ELF-1 (cell line): Measurements from ENCODE around the gene PRKCA.
"Not testable (repeated sequence)": the region's sequence is repeated elsewhere in the genome, so short reads cannot be mapped to it uniquely, and the experiment has no call there.

Experiments used
- DNase-seq: peaks from one replicate; pipeline ENCODE4 v3.0.0-alpha.2; 2016; ENCODE audit warnings: low read depth, low spot score

Gene PRKCA

DNA sequence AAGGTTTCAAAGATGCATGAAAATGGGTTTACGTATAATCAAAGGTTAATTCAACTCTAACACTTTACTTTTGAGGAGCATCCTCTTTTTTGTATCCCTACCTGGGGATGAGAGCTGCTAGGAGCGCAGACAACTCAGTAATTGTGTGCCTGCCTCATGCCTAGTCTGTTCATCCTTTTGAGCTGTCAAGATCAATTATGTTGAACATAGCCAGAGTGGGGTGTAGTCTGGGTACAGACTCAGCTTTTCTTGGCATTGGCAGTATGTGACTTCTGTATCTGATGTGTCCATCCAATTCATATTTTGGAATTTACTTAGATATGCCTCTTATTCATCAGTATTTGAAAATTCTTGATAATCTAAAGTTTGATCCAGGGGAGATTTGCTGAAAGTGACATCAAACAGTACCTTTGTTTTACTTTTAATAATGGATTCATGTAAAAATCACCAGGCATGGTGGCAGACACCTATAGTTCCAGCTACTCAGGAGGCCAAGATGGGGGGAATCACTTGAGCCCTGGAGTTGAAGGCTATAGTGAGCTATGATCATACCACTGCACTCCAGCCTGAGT is 24.1 kb downstream of the PRKCA start:
- no peak for DNase-seq

DNA sequence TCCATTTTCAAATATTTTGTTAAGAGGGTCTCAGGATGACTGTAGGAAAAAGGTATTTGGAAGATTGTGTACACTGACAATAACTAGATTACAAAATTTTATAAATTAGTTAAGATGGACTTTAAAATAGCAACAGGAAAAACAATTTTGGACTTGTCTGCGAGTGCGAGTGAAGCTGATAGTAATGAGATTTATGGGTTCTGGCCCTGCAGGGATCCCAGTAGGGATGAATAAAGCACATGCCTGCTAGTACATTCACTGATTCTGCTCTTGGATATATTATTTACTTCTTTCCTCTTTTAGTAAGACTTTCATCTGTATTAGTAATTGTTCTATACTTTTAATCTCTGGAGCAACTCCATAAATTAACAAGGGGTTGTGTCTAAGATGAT is 28.2 kb downstream of the PRKCA start:
- DNase-seq, result no peak

DNA sequence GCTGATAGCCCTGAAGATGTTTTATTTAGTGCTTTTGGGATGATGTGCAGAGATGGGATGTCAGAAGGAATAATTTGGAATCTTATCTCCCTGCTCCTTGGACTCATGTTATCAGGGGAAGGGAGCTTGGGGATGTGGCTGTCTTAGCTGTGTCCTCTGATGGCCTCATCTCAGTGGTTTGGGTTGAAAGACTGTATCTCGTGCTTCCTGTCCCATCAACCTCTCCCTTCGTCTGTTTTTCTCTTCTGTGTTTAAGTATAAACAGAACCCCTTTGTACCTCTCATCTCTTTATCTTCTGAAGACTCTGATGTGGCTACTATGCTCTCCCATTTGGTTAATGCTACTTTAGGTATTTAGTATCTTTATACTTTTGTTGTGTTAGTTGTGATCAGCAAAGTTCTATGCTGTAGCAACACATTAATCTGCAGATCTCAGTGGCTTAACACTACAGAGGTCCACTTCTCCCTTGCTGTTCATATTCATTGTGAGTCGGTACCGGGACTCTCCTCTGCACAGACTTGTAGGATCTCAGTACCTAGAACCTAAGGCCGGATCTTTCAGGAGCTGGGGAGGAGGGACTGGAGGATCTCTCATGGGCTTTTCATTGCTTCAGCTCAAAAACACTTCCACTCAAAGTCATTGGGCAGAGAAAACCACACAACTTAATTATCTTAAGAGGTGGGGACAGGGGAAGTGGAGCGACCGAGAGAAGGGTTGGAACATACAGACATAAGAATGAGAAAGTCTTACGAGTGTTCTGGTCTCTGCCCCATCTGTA is 28.8 kb downstream of the PRKCA start:
- no peak for DNase-seq

DNA sequence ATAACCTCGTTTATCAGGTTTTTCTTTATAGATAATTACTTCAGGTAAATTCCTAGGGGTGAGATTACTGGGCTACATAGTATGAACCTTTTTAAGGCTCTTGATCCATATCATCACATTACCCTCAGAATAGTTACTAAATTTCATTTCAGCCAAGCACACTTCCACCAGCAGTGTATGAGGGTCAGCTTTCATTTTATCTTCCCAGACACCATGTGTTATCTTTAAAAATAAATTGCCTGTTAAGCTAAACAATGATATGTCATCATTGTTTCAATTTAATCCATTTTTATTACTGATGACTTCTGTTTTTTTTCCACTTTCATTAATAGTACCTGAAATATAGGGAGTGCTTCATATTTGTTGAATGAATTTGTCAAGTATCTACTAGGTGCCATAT is 33.4 kb downstream of the PRKCA start:
- DNase-seq, result no peak

DNA sequence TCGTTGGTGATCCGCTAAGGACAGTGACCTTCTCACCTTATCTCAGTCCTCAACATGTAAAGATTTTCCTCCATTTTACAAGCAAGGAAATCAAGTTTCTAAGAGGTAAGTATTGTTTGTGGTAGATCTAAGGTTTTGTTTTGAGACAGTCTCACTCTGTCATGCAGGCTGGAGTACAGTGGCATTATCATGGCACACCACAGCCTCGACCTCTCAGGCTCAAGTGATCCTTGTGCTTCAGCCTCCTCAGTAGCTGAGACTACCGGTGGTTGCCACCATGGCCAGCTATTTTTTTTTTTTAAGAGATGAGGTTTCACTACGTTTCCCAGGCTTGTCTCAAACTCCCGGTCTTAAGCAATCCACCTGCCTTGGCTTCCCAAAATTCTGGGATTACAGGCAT is 34.9 kb downstream of the PRKCA start:
- DNase-seq, result no peak

DNA sequence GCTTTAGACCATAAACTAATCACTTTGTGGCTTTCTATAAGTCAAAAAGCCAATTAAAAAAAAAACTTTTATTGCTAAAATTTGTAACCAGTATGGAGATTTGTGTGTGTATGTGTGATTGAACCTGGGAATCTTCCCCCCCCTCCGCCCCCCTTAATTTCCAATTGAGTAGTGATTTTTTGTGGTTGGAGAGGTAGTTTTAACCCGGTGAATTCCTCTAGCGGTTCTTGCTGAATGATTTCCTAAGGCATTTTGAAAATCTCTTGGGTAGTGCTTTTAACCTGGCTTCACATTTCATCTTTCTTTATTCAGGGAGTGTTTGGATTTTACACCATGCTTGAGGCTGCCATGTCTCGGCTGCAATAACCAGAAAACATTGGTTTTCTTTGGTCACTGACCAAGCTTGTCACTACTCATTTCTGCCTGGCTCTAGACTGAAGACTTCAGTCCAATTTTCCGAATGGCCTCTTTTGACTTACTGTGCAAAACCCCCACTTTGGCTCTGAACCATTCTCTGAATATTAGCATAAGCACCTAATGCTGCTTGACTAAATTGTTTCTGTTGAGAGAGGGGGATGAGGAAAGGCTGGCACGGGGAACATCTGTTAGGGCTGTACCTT is 35.6 kb downstream of the PRKCA start:
- no peak for DNase-seq

DNA sequence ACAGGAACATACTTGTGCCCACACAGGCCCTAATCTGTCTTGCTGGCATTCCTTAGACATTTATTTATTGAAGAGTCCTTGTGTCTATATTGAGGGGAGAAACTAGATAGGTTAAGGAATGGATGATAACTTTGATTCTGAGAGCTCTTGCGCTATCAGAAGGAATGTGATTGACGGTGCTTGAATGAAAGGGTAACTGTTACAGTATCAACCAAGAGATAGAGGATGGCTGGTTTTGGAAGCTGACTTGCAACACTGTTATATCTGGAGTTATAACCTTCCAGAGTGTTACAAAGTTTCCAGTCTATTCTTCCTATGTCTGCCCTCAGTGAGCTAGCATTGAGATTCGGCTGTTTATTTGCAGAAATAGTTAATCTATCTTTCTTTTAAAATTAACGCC is 36.5 kb downstream of the PRKCA start:
- no peak for DNase-seq

DNA sequence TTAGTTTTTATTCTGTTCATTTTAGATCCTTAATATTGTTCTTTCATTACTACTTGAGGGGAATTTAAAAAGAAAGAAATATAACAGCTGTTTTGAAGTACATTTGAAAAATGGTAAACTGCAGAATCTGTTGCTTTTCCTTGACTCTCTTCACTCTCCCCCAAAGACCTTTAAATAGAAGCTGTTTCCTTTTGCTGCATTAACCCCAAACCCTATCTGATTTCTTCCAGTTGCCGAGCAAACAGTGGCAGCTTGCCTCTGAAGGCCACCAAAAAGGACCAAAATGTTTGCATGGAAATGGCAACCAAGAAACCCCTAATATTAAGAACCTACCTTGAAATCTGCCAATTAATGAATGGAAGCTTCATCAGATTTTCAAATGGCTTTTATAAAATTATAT is 37.1 kb downstream of the PRKCA start:
- DNase-seq, result no peak

DNA sequence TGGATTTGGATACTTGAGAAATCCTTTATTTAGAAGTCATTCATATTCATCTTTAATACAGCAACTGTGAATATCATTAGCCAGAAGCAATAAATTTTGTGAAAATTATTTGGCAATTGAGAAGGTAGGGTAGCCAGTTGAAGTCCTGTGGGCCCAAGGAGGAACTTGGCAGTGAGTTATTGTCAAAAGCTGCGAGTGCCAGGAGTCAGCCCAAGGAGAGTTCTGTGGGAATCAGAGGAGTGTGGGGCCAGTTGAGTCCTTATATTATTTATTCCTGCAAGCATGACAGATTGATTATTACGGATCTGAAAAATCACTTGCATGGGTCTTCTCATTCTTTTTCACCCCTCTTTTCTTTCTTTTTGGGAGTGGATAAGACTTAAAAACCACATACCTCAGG is 38.3 kb downstream of the PRKCA start:
- DNase-seq, result no peak

DNA sequence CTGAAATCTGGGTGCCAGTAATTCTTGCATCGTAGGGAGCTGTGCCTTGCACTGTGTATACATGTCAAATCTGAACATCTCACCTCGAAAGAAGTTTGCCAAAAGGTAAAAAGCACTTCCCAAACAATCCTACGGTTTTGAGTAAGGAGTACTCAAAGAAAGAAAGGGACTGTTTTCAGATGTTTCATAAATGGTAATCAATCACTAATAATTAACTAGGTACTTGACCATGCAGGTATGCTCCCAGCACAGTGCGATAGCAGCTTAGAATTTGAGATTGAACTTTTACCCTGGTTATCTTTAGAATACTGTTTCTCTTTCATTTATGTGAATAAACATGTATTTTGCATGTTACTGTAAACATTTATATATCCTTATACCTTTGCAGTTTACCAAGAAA is 39.0 kb downstream of the PRKCA start:
- DNase-seq, result no peak

DNA sequence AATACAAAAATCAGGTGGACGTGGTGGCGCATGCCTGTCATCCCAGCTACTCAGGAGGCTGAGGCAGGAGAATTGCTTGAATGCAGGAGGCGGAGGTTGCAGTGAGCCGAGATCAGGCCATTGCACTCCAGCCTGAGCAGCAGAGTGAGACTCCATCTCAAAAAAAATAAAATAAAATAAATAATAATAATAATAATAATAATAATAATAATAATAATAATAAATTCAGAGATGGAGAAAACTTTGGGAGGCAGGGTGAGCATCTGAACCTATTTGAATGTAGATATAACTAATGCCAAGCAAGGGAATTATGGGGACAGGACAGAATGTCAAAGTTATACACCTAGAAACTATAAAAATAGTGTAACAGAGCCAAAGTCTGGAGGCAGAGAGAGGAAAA is 39.9 kb downstream of the PRKCA start:
- DNase-seq, result not testable (repeated sequence)

DNA sequence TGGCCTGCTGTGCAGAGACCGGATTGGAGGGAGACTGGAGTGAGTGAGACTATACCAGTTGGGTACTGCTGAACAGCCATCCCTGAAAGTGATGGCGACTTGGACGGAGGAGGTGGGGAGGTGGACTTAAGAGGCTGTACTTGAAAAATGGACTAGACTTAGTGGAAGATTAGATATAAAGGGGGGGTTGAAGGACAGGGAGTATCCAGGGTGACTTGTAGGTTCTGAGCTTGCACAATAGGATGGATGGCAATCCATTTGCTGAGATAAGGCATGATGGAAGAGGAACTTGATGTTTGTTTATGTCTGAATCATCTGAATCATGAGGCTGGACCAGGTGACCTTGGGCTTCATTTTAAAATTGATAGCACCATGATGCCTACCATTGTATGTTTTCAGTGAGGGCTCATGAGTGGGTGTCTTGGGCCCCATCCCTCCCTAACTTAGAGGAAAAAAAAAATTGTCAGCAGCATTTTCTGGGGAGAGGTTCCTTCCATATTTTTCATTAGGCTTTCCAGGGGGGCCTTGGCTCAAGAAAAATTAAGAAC is 41.2 kb downstream of the PRKCA start:
- no peak for DNase-seq

DNA sequence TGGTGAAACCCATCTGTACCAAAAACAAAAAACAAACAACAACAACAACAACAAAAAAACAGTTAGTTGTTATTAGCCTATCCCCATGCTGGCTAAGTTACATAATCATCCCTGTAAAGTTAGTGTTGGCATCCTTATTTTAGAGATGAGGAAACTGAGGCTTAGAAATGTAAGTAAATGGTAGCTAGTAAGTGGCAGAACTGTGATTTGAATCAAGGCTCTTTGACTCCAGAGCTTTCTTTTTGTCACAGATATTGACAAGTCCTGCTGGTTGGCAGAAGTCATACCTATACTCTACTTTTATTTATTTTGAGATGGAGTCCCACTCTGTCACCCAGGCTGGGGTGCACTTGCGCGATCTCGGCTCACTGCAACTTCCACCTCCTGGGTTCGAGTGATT is 42.1 kb downstream of the PRKCA start:
- no peak for DNase-seq

DNA sequence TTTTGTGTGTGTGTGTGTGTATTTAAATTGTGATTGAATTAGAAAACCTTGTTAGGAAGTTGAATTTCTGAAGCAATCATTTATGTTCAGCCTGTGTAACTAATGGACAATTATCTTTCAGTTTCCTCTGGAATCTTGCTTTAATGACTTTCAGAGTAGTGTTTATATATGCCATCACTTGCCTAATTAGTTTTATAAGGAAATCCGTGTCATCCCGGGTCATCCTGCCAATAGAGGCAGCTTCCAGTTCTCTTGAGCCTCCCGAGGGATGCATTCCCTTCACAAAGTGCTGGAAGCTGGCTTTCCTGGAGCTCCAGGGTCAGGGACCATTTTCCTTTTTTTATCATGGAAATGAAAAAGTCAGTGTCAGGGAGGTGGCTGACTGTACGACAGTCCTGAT is 42.9 kb downstream of the PRKCA start:
- no peak for DNase-seq

DNA sequence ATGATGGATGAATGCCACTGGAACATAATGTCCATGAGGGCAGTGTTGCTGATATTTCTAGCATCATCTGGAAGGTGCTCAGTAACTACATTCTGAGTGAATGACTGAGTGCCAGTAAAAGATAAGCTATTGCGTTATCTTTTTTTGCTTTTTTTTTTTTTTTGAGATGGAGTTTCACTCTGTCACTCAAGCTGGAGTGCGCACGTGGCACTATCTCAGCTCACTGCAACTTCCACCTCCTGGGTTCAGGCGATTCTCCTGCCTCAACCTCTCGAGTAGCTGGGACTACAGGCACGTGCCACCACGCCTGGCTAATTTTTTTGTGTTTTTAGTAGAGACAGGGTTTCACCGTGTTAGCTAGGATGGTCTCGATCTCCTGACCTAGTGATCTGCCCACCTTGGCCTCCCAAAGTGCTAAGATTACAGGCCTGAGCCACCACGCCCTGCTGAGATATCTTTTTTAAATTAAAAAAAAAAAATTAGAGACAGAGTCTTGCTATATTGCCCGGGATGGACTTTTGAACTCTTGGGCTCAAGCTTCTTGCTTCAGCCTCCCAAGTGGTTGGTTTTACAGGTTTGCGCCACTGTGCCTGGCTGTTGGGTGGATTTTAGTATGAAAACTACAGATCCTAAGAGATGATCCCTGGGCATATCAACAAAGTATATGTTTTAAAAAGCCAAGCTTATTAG is 43.7 kb downstream of the PRKCA start:
- DNase-seq, result not testable (repeated sequence)

DNA sequence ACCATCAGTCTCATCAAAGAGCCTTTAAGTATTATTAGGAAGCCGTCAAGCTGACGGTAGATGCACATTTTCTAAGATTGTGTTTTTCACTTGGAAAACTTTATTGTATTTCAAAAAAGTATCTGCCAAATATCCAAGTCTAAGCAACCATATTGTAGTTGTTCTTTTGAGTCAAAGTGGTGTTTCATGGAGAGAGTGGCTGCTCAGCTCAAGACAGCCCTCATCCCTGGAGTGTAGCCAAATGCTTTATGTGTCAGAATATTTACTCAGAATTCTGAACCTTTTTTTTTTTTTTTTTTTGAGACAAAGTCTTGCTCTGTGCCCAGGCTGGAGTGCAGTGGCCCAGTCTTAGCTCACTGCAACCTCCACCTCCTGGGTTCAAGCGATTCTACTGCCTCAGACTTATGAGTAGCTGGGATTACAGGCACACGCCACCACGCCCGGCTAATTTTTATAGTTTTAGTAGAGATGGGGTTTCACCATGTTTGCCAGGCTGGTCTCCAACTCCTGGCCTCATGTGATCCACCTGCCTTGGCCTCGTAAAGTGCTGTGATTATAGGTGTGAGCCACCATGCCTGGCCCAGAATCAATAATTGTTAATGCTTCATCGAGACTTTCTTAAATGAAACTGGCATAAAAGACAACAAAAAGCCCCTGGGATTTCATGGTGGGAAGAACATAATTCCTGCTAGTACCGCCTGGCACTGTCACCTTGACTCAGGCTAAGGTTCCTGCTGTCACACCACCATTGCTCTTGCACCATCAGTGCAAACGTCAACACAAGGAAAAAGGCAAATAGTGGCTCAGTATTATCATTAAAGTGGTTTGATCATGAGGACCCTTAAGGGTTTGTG is 45.5 kb downstream of the PRKCA start:
- DNase-seq, result no peak

DNA sequence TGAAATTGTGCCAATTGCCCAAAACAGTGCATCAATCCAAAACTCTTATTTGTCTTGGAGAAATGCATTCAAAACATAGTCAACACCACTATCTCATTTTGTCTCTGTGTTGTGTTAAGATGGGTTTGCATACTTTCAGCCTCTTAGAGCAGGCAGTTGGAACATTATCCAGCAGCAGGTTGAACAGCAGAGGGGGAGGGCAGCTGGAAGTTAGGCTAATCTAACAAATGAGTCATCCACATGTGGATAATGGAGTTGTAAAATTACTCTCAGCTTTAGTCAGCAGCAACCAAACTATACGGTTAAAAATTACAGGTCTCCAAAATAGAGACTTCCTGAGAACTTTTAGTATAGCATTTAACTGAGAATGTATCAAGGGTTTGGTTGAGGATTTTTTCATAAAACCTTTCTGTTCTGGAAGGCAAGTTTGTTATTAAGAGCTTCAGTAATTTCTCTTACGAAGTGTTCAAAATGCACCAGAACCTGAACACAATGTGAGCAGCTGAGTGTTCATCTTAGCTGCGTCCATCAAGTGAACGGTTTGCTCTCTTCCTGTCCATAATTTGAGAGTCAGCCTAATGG is 46.3 kb downstream of the PRKCA start:
- DNase-seq, result no peak

DNA sequence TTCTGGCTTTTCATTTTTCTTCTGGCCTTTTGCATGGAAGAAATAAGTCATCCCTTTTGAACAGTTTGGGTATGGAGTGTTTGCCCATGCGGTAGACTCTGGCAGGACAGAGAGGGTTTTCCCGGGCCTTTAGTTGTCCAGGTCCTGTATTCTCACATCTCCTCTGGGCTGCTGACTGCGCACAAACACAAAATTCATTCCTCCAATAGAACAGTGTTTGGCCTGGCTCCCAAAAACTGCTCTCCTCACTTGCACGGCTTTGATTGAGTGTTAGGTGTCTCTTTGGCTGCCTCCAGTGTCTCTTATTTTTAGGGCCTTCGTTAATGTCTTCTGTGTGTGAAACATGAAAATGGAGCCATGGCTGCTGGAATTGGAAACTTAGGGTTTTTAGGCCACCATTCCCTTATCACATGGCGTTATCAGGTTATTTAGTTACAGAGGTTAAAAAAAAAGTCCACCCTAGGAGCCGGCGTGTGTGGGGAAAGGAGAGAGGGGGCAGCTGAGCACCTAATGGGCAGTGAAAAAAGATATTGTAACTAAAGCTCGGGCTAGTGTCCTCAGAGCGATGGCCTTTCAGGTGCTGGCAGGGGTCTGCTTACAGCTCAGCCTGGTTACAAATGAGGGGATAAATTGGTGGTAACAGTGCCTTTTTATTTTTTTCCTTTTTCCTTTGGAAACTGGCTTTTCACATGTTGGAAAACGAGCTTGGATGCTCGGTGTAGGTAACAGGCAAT is 47.3 kb downstream of the PRKCA start:
- no peak for DNase-seq

DNA sequence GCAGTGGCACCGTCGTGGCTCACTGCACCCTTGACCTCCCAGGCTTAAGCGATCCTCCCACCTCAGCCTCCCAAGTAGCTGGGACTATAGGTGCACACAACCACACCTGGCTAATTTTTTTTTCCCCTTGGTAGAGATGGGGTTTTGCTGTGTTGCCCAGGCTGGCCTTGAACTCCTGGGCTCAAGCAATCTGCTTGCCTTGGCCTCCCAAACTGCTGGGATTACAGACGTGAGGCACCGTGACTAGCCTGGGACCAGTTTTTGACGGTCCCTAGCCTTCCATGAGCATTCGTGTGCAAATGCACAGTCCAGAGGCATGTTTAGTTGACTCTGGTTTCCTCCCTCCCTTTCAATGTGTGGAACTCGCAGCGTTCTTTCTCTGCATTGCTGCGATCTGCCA is 48.2 kb downstream of the PRKCA start:
- not testable (repeated sequence) for DNase-seq

DNA sequence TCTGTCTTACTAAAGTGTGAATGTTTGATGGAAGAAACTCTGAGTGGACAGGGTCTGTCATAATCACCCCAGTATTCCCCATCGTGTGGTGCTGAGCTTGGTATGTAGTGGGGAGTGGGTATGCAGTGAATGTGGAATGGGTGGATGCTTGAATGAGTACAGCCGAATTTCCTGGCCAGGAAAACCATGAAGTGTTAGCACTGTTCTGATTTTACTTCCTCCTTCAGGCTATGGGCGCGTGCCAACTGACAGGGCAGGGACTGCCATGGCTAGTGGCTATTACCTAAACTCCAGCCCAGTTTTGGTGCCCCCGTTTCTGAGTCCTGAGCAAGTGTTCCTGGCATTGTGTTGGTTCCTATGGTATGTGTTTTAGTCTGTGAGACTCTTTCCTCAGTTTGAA is 48.6 kb downstream of the PRKCA start:
- DNase-seq, result no peak
